Stimulated activated CD4-positive, alpha-beta T cell treated with anti-CD3 and anti-CD28 coated beads, Interleukin-15, amount 100 ng/mL, for 48 hours (primary cell): ENCODE data around the gene CFAP61.

Source experiments
- DNase-seq, 2 donors: peaks; one replicate each; pipeline ENCODE4 v3.0.0-alpha.2; 2020; ENCODE audit warnings: low read depth in 2 of 2

Gene CFAP61

DNA sequence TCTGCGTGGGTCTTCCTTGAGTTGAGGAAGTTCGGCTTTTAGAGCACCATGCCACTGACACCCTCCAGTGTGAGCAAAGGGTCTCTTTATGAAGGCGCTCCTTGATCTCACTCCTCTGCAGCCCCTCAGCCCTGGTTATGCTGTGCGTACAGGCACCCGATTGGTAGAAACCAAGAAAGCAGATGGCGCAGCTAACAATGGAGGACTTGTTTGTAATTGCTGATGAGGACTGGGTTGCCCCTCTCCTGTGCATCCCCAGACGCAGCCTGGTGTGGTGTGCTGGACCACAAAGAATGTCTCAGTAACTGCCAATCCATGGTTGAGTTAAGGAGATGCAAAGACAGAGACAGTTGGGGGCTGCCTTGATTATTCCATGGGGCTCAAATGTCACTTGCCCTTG is 345.8 kb downstream of the CFAP61 start:
- DNase-seq, result no peak

DNA sequence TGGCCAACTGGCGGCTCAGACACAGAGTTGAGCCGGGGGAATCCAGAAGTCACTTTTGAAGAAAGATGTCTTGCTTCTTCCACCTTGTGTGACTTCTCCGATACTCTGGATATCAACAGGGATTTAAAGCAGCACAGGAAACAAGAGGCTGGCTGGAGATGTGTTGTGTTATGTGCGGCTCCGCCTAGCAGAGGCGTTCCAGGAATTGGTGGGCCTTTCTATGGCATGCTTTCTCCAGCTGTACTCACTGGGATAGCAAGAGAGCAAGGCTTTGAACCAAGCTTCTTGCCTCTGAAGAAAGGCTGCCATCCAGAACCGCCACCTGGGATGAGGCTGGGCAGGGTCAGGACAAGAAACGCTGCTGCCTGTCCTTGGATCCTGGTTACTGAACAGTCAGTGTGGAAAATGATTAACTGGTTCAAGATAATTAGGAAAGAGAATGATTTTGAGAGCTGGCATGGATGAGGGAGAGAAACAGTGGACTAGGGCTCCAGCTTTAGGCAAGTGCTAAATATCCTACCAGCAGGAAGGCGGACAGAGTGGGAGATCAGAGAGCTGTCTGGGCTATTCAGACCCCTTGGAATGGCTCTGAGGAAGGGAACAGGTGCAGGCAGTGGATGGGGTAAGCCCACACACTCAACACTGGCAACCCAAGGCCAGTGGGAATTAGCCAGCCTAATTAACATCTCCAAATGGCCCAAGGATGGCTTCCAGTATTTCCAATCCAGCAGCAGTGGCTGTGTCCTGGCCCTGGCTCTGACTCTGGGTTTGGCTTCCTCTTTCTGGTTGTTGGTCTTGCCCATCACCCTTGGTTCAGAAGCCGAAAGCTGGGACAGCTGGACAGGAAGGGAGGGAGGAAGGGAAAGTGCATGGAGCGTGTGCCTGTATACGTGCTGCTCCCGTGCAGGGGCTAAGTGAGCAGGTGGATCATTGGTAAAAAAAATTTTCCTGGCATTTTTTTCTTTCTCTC is 347.5 kb downstream of the CFAP61 start:
- DNase-seq, result no peak

GRCh38 chr20:20401991-20402390 is 349.7 kb downstream of the CFAP61 start:
- DNase-seq, result no peak

DNA sequence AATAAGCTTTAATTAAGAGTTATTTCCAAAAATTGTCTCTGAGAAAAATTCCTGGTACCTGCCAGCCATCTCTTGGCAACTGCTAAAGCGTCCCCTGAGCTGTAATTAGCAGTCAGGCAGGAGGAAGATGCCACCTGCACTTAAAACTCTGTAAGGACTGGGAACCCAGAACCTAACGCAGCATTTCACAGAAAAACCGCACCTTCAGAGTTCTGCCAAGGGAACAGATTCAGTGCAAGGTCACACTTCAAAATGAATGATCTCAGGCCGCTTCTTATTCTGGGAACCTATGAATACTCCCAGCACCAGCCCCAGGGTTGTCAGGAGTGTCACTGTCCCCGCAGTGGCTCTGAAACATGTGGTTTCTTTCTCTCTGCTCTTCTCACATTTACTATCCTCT is 352.3 kb downstream of the CFAP61 start:
- DNase-seq, result no peak

DNA sequence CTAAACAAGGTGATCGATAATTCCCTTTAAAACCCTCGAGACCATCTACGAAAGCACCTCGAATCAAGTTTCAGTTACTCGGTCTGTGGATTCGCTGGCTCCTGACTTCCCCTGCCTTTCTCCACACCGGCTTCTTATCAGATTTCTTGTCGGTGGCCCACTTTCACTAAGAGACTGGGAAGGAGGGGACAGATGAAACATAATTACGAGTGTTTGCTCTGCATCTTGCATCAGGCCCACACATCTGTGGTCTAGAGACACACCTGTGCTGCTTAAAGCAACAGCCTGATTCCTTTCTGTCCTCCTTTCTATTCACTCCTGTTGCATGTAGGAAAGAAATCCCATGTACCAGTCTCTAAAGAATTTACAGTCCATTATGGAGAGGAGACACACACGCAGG is 353.3 kb downstream of the CFAP61 start:
- DNase-seq, result no peak

DNA sequence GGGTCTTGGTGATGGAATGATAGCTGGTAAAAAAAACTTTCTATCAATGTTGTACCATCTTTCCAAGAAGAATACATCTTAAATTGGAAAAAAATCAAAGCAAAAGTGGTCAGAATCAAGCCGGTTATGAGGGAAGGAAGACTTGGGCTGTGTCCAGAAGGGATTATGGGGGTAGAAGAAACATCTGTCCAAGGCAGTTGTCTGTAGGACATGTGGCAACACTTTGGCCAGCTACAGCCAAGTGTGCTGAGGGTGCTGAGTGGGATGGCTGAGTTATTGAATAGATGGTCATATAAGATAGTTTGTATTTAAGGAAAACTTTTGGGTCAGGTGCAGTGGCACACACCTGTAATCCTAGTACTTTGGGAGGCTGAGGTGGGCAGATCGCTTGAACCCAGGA is 354.0 kb downstream of the CFAP61 start:
- no peak for DNase-seq

DNA sequence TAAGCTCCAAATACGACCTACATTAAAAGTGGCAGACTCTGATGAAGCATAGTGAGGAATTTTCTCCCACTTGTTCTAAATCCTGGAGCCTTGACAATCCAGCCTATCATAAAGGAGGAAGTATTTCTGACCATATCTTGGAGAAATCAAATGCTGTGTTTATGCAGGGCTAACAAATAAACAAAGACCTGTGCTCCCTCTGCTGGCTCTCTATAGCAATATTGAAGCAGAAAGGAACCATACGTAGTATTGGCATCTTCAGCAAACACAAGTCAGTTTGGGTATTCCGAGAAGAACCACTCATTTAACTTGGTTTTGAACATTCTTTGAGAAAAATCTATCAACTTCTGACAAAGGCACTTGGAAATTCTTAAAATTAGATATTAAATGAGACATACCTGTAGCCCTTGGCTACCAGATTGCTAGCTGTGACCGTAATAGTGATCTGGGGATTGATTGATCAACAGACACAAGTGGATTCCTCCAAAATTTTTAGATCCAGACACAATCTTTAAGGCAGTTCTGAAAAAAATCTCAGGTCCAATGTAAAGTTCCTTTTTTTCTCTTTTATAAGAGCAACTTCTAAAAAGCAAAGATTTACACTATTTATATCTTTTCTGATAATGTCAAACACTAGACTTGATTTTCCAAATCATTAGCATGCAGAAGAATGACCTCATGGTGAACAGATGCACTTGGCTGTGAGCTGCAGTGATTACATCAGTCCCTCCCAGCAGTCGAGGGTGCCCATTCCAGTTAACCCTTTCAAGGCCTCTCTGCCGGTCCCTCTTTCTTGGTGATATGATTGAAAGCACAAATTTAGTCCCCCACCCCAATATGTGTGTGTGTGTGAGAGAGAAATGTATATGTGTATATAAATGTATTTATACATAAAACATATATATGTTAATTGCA is 355.8 kb downstream of the CFAP61 start:
- DNase-seq, result no peak

DNA sequence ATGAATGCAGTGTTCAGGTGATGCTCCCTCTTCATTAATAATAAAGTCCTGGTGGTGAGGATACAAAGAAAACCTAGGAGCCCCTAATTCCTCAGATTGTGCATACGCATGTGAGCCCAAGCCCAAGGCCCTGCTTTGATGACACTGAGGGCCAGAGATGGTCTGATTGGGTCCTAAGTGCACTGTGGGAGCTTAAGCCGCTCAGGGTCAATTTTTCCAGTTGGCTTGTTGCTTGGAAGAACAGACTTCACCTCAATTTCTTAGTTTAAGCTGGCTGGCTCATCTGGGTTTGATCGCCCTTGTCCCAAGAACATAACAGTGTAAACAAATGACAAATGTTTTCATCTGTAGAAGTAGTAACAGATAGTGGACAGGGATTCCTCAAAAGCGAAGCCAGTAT is 357.0 kb downstream of the CFAP61 start:
- DNase-seq, result no peak
